ENCODE measurements around the gene PRR20C. TPM values are rescaled to one million over a fixed set of nuclear protein-coding genes. Genes with fewer than 3 reads are reported as not detected.
"Not testable (repeated sequence)": the region's sequence is repeated elsewhere in the genome, so short reads cannot be mapped to it uniquely, and the experiment has no call there.

The PRR20C gene
- not detected for total RNA-seq
- not detected for polyA plus RNA-seq
- long read RNA-seq, donor 1, result 0 reads
- long read RNA-seq, donor 2, result 0 reads
- long read RNA-seq, donor 3, result 0 reads
- long read RNA-seq, donor 4, result 0 reads
- long read RNA-seq, donor 5, result 0 reads
- long read RNA-seq, donor 6, result 0 reads
- long read RNA-seq, donor 7, result 0 reads
- long read RNA-seq, donor 8, result 0 reads
- long read RNA-seq, donor 9, result 0 reads
- long read RNA-seq, donor 10, result 0 reads

DNA sequence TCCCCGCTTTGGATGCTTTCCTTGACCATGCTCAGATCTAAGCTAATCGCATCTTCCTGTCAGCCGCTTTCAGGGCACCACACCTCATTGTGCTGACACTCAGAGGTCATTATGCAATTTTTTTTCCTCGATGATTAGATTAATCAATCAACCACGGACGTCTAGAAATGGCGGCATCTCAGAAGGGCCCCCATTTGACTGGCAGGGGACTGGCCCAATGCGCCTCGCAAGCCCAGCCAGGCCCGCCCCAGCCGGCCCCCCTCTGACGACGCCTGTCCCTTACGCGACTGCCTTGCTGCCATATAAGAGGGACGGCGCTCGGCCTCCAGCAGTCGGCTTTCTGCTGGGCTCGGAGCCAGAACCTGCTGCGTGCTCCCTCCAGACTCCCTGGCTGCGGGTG lies at the start of gene PRR20C:
Gene PRR20C (plus strand): TSS at position 301 of the 400 bp plus-strand sequence. CDS start 387 bp downstream, outside the sequence.
- DNase-seq; H3K4me1 ChIP-seq; H3K27ac ChIP-seq; H3K27me3 ChIP-seq; H3K9me3 ChIP-seq; intact Hi-C loops (cut with DNase I; ENCODE audit: low total_unique reads); H3K4me3 ChIP-seq; H3K36me3 ChIP-seq: not testable (repeated sequence)
- WGBS, 5 donors, result no CpG with 5 or more reads among the region's 22 CpGs

DNA sequence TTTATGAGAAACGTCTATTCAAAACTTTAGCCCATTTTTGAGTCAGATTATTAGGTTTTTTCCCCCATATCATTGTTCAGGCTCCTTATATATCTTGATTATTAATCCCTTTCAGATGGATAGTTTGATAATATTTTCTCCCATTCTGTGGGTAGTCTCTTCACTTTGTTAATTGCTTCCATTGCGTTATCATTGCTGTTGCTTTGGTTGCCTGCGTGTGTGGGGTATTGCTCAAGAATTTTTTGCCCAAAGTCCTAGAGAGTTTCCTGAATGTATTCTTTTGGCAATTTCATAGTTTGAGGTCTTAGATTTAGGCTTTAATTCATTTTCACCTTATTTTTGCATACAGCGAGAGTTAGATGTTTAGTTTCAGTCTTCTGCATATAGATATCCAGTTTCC lies 38.9 kb upstream of the PRR20C start:
- no peaks in the 10 kb centered on the region for H3K27me3 ChIP-seq
- WGBS, 5 donors, result 89 to 94% (median 93%) methylated on average over 4 of the region's 4 CpGs
- no peak overlapping the region for H3K4me3 ChIP-seq
- H3K9me3 ChIP-seq, result peaks cover 0 to 35% (median 19%) of the 10 kb centered on the region in 4 donors
- no peak for DNase-seq
- TF ChIP-seq EP300 (IDR thresholded peaks at IDR 0.05) (no peak), POLR2AphosphoS5 (IDR thresholded peaks at IDR 0.05) (no peak), POLR2A (IDR thresholded peaks at IDR 0.05) (no peak)
- TF ChIP-seq, protein P1, sequence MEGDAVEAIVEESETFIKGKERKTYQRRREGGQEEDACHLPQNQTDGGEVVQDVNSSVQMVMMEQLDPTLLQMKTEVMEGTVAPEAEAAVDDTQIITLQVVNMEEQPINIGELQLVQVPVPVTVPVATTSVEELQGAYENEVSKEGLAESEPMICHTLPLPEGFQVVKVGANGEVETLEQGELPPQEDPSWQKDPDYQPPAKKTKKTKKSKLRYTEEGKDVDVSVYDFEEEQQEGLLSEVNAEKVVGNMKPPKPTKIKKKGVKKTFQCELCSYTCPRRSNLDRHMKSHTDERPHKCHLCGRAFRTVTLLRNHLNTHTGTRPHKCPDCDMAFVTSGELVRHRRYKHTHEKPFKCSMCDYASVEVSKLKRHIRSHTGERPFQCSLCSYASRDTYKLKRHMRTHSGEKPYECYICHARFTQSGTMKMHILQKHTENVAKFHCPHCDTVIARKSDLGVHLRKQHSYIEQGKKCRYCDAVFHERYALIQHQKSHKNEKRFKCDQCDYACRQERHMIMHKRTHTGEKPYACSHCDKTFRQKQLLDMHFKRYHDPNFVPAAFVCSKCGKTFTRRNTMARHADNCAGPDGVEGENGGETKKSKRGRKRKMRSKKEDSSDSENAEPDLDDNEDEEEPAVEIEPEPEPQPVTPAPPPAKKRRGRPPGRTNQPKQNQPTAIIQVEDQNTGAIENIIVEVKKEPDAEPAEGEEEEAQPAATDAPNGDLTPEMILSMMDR (IDR thresholded peaks at IDR 0.05), result no peak
- intact Hi-C loops (cut with DNase I; ENCODE audit: low total_unique reads), result no loop called here
- no peaks in the 10 kb centered on the region for H3K36me3 ChIP-seq
- no peaks in the 10 kb centered on the region for H3K4me1 ChIP-seq
- H3K27ac ChIP-seq, result no peak overlapping the region

DNA sequence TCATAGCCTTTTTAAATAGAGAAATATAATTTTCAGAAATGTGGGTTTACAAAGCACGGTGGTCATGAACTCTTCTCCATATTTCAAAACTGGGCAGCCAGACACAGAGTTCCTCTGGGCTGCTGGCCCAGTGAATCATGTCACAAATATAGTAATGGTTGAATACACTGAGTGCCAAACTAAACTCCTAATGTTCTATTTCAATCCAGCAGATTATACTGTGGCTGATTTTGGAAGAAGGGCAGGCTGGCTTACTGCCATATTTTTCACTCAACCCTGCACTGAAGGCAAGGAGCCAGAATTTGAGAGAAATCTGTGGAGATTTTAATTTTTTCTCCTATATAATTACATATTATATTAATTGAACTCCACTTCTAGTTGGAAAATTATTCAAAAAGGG lies 30.2 kb upstream of the PRR20C start:
- H3K4me1 ChIP-seq, result no peaks in the 10 kb centered on the region
- WGBS, 5 donors, result 31 to 69% (median 58%) methylated on average over 1 of the region's 1 CpG
- intact Hi-C loops (cut with DNase I; ENCODE audit: low total_unique reads), result no loop called here
- H3K27me3 ChIP-seq, result no peaks in the 10 kb centered on the region
- H3K36me3 ChIP-seq, result no peaks in the 10 kb centered on the region
- TF ChIP-seq POLR2AphosphoS5 (IDR thresholded peaks at IDR 0.05) (no peak), POLR2A (IDR thresholded peaks at IDR 0.05) (no peak), EP300 (IDR thresholded peaks at IDR 0.05) (no peak)
- TF ChIP-seq, protein P1 (IDR thresholded peaks at IDR 0.05), result no peak
- H3K9me3 ChIP-seq, result peaks cover 0 to 7% (median 6%) of the 10 kb centered on the region in 4 donors
- H3K4me3 ChIP-seq, result no peak overlapping the region
- H3K27ac ChIP-seq, result no peak overlapping the region
- peak in 1 of 2 donors; percentile 71 for DNase-seq

DNA sequence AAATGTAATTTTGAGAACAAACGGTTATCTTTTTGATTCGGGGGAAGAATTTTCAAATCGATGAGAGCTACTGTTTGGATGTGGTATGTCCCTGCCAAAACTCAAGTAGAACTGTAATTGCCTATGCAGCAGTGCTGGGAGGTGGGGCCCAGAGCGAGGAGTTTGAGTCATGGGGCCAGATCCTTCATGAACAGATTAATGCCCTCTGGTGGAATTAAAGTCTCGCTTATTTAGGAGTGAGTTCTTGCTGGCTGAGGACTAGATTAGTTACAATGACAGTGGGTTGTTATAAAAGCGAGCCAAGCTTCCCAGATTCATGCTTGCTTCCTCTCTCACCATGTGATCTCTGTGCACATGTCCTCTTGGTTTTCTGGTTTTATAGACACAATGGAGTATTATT lies 25.0 kb upstream of the PRR20C start:
- H3K9me3 ChIP-seq, result peaks cover 0 to under 1% (median 0%) of the 10 kb centered on the region in 4 donors
- no peak for DNase-seq
- no peak overlapping the region for H3K27ac ChIP-seq
- H3K27me3 ChIP-seq, result no peaks in the 10 kb centered on the region
- H3K4me1 ChIP-seq, result no peaks in the 10 kb centered on the region
- TF ChIP-seq POLR2A (IDR thresholded peaks at IDR 0.05) (no peak), POLR2AphosphoS5 (IDR thresholded peaks at IDR 0.05) (no peak), EP300 (IDR thresholded peaks at IDR 0.05) (no peak)
- TF ChIP-seq, protein P1 (IDR thresholded peaks at IDR 0.05), result no peak
- no peak overlapping the region for H3K4me3 ChIP-seq
- 81 to 86% (median 85%) methylated on average over 6 of the region's 6 CpGs for WGBS, 5 donors
- intact Hi-C loops (cut with DNase I; ENCODE audit: low total_unique reads), result no loop called here
- H3K36me3 ChIP-seq, result no peaks in the 10 kb centered on the region

DNA sequence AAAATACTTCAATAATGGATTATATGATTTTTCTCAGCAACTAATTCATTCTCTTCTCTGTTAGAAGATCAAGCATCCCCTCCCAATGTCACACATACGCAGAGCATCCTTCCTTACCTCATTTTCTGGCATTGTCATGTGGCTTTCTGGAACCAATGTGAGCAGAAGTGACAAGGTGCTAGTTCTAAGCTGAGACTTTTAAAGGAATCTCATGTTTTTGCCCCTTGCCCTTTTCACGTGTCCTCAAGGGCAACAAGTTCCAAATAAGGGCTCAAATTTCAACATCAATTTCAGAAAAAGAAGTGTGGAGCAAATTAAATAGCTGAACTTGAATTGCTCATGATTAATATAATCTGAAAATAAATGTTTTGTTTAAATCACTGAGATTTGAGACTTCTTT lies 17.8 kb upstream of the PRR20C start:
- WGBS, 5 donors, result 47 to 60% (median 55%) methylated on average over 2 of the region's 2 CpGs
- TF ChIP-seq, protein P1 (IDR thresholded peaks at IDR 0.05), result no peak
- TF ChIP-seq EP300 (IDR thresholded peaks at IDR 0.05) (no peak), POLR2A (IDR thresholded peaks at IDR 0.05) (no peak), POLR2AphosphoS5 (IDR thresholded peaks at IDR 0.05) (no peak)
- Histone ChIP-seq H3K4me1 (no peaks in the 10 kb centered on the region), H3K36me3 (no peaks in the 10 kb centered on the region), H3K27me3 (no peaks in the 10 kb centered on the region), H3K9me3 (peaks cover 0 to 8% (median 0%) of the 10 kb centered on the region in 4 donors), H3K4me3 (no peak overlapping the region), H3K27ac (no peak overlapping the region)
- intact Hi-C loops (cut with DNase I; ENCODE audit: low total_unique reads), result no loop called here
- DNase-seq, result no peak

All from stomach (tissue), 19 donors.